Measurements from ENCODE around the gene LIMK2.

- TF ChIP-seq SP1 (CRISPR knock-in tag; conservative IDR thresholded peaks at IDR 0.05): no peak
- no peak for TF ChIP-seq MYBL2 (CRISPR knock-in tag; IDR thresholded peaks at IDR 0.05)
- no peak for TF ChIP-seq CTCF (IDR thresholded peaks at IDR 0.05)
- TF ChIP-seq ZBTB21 (CRISPR knock-in tag; IDR thresholded peaks at IDR 0.05; ENCODE audit: borderline replicate concordance): no peak
- no peak for TF ChIP-seq FOXP4 (CRISPR knock-in tag; IDR thresholded peaks at IDR 0.05)
- no peak for TF ChIP-seq ATF3 (CRISPR knock-in tag; conservative IDR thresholded peaks at IDR 0.05)
- TF ChIP-seq CREM (CRISPR knock-in tag; IDR thresholded peaks at IDR 0.05): no peak
- no peak for TF ChIP-seq ELF4 (CRISPR knock-in tag; IDR thresholded peaks at IDR 0.05; ENCODE audit: low read depth)
- no peak for TF ChIP-seq JUN (CRISPR knock-in tag; IDR thresholded peaks at IDR 0.05)
- no peak for TF ChIP-seq MAX (CRISPR knock-in tag; IDR thresholded peaks at IDR 0.05)
Measured at GRCh38 chr22:31192513-31192912, 19.6 kb upstream of the LIMK2 start.
